TTC549 (cell line): Measurements from ENCODE around the gene CLCN1.

Source experiments
- FAIRE-seq: peaks from 2 replicates; lab custom pipeline; 2012; peaks lifted over from hg19 to GRCh38; lab: Jason Lieb, UNC

CLCN1 gene

DNA sequence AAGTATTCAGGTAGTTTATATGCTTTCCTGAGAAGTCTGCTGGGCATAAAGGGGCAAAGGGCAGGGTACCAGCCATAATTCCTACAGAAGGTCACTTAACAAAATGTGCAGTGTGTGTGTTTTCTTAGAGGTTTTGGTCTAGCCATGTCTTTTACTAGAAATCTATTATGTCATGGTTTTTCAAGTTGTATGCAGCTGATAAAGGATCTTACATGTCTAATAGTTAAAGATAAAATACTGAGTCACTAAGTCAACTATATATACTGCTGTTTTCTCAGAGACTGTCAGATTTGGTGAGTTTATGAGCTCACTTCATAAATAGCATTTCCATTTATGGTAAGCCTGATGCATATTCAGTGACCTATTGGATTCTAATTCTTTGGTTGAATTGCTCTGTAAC is 20.0 kb upstream of the CLCN1 start:
- no peak for FAIRE-seq

DNA sequence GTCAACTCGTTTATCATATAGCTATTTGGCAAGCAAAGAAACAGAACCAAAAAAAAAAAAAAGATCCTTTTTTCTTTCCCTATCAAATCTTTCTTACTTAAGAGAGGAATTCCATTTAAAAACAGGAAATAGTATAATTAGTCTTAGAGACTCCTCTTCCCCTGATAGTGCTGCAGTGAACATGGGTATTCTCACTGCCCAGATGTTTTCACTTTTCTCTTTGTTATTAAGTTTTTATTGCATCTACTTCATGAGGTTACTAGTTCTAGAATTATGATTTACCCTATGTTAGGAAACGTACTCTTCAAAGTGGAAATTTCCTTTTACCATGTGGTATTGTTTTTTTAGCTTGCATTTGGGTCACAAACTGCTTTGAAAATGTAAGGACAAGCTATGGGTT is 19.2 kb upstream of the CLCN1 start:
- FAIRE-seq: no peak

GRCh38 chr7:143299346-143299745 is 16.6 kb upstream of the CLCN1 start:
- no peak for FAIRE-seq

GRCh38 chr7:143299840-143300239 is 16.1 kb upstream of the CLCN1 start:
- no peak for FAIRE-seq

GRCh38 chr7:143300959-143301935 is 14.7 kb upstream of the CLCN1 start:
- no peak for FAIRE-seq

GRCh38 chr7:143303733-143304132 is 12.2 kb upstream of the CLCN1 start:
- FAIRE-seq: no peak

- no peak for FAIRE-seq
These were observed 11.0 kb upstream of the CLCN1 start for GRCh38 chr7:143304938-143305337.

DNA sequence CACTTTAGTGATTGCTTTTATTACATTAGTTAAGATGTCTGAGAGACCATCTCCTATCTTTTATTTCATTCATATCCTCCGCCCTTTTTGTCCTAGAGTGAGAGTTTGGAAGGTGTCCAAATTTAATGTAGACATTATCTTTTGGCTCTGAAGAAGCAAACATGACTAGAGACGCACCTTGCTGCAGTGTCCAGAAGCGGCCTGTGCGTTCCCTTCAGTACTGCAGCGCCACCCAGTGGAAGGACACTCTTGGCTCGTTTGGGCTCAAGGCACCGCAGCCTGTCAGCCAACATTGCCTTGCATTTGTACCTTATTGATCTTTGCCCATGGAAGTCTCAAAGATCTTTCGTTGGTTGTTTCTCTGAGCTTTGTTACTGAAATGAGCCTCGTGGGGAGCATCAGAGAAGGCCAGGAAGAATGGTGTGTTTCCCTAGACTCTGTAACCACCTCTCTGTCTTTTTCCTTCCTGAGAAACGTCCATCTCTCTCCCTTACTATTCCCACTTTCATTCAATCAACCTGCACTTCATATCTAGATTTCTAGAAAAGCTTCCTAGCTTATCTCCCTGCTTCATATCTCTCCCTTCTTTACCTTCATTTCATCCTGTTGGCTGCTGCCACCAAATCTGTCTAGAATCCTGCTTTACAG is 10.4 kb upstream of the CLCN1 start:
- FAIRE-seq: no peak

- no peak for FAIRE-seq
These were observed 7.3 kb upstream of the CLCN1 start for GRCh38 chr7:143308632-143309031.

DNA sequence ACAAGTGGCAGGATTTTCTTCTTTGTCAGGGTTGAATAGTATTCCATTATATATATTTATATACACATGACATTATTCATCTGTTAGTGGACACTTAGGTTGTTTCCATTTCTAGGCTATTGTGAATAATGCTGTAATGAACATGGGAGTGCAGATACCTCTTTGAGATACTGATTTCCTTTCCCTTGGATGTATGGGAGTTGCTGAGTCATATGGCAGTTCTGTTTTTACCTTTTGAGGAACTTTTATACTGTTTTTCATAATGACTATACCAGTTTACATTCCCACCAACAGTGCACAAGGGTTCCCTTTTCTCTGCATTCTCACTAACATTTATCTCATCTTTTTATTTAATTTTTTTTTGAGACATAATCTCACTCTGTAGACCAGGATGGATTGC is 1.8 kb upstream of the CLCN1 start:
- FAIRE-seq: no peak

GRCh38 chr7:143316492-143316891 is 581 bp downstream of the CLCN1 start:
- no peak for FAIRE-seq

GRCh38 chr7:143318661-143319060 is 2.8 kb downstream of the CLCN1 start:
- no peak for FAIRE-seq

GRCh38 chr7:143320620-143321019 is 4.7 kb downstream of the CLCN1 start:
- FAIRE-seq: no peak

DNA sequence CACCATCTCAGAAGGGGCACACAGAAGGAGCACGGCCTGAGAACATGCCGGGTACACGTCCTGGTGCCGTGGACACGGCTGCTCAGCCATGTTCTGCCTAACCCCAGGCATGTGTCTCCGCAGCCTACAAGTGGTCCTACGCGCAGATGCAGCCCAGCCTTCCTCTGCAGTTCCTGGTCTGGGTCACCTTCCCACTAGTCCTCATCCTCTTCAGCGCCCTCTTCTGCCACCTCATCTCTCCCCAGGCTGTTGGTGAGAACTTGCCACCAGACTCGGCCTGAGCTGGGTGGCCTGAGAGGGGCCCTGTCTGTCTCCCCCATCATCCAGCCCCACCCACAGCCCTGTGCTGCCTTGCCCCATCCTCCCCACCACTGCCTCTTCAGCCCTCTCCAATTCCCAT is 5.3 kb downstream of the CLCN1 start:
- no peak for FAIRE-seq

DNA sequence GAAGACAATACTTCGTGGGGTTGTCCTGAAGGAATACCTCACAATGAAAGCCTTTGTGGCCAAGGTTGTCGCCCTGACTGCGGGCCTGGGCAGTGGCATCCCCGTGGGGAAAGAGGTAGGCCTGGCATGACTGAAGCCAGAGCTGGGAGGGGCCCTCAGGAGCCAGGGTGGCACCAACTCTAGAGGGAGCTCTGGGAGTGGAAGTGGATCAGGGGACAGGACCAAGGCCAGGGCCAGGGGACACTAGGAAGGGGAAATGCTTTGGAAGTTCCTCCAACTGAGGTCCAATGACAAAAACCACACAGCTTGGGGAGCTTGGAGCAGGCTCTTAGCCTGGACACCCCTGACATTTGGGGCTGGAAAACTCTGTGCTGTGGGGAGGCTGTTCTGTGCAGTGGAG is 5.8 kb downstream of the CLCN1 start:
- FAIRE-seq: no peak

DNA sequence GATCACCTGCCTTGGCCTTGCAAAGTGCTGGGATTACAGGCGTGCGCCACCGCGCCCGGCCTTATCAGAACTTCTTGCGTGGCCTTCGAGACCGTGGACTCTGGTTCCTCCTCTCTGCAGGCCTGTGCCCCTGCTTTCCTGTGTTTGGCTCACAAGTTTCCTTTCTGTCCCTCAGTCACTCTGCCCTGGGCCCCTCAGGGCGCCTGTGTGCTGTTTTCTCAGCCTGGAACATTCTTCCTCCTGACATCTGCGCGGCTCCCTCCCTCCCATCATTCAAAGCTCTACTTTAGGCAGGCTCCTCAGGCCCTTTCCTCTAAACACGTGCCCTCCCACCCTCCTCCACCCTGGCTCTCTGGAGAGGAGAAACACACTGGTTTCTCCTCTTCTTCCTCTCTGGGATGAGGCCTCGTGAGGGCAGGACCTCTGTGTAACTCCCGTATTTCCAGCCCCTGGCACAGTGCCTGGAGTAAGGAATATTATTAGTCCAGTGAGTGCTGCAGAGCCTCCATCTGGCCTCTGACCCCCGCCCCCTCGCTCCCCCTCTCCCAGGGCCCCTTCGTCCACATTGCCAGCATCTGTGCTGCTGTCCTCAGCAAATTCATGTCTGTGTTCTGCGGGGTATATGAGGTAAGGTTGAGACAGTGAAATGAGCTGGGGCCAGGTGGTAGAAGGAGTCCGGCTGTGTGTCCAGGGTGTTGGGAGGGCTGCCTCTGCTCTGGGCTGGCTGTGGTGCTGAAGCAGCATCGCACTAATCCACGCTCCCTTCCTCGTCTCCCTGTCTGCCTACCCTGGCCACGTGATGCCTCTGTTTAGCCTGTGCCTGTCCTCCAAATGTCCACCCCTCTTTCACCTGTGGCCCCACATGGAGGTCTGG is 7.1 kb downstream of the CLCN1 start:
- FAIRE-seq: no peak

DNA sequence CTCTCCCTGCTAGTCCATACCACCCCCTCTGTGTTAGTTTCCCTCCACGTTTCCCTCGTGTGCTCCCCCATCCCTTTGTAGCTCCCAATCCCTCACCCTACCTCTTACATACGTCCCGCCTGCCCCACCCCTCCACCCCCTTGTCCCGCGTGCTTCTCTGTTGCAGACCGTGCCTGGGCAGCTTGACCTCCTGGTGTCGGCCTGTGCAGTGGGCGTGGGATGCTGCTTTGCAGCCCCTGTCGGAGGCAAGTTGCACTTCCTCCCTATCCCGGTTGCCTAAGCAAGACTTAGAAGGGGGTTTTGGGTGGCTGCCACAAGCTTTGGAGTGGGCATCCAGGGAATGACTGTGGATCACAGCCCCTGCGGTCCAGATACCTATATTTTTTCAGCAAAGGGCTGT is 7.7 kb downstream of the CLCN1 start:
- no peak for FAIRE-seq

DNA sequence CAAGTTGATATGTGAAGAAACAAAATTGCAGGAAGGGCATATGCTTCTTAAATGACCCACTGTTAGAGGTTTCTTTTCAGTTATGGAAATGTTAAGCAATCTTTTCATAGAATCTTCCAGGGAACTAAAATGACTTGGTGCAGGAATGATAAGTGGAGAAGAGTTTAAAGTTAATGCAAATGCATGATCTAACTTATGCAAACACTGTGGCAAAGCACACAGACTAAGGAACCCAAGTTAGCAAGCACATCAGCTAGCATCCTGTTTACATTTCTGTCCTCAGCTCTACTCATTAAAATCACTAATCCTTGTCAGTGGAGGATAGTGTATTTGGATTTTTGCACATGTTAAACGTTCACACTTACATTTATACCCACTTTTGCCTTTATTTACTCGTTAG is 9.3 kb downstream of the CLCN1 start:
- no peak for FAIRE-seq

DNA sequence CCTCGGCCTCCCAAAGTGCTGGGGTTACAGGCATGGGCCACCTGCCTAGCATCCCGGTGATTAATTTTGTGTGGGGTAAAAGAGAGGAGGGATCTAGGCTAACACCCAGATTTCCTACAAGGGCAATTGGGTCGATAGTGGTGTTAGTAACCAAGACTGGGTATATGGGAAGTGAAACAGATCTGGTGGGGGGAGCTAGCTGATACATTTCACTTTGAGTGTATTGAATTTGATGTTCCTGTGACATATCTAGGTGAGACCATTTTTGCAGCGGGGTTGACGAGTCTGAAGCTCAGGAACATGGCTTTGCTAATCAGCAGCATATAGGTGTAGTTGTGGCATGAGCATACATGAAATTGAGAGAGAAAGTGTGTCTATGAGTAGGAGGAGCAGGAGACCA is 12.0 kb downstream of the CLCN1 start:
- no peak for FAIRE-seq

GRCh38 chr7:143329471-143330170 is 13.7 kb downstream of the CLCN1 start:
- FAIRE-seq: no peak

- no peak for FAIRE-seq
These were observed 15.4 kb downstream of the CLCN1 start for GRCh38 chr7:143331179-143331801.

GRCh38 chr7:143334244-143334643 is 18.3 kb downstream of the CLCN1 start:
- no peak for FAIRE-seq
